GM20431 (cell line): ENCODE measurements around the gene DGUOK.

Experiments
- in situ Hi-C: fragments of 300-500 bp; cut with MseI, MboI; formaldehyde crosslinking; loops from one replicate; pipeline ENCODE4 v1.15.0; 2020; ENCODE audit warnings: low sequenced_read_pairs; ENCODE audit not compliant: unreplicated experiment

DGUOK gene

DNA sequence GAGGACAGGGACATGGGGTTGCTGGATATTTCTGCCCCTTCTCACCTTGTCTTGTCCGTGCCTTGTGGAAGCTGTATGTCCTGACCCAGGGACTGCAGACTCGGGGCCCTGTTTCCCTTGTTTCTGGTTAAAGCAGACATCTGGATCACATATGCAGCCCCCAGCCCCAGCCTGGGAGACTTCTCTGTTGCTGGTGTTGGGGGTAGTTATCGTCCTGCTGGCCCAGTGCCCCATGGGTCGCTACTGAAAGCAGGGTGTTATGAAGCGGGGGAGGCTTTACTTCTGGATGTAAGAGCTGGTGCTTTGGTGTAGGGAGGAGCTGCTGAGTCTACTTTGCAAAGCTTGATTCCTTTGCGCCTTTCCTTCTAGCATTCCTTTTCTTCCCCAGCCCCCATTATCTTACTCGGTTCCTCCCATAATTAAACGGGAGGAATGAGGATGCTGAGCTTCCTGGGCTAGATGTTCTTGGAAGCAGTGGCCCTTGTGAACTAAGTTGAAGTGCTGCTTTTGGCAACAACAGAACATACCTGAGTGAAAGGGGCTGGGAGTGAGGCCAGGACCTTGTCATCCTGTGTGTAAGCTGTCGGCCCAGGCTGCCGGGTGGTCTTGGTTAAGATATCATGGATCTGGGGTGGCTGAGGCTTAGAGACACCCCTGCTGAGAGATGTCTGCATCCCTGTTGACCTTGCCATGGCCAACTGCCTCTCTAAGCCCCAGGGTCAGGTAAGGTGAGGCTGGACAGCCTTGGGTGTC is 61.4 kb downstream of the DGUOK start:
- in situ Hi-C loops: no loop called here

GRCh38 chr2:73989972-73990371 is 63.3 kb downstream of the DGUOK start:
- in situ Hi-C loops: no loop called here

DNA sequence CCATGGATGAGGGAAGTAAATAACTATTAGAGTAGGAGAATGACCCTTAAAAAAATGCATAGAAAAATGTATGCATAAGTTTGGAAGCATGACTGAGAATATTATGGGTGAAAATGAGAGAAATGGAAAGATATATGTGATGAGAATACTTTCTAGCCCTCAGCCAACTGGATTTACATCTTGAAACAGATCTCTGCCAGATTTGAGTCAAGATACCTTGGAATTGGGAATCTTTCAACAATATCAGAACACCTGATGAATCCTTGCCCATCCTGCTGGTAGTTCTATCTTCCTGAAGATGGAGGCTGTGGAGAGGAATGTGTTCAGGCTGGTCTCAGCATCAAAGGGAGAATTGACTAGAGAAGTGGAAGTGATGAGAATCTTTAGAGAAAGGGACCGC is 63.9 kb downstream of the DGUOK start:
- in situ Hi-C loops: no loop called here

DNA sequence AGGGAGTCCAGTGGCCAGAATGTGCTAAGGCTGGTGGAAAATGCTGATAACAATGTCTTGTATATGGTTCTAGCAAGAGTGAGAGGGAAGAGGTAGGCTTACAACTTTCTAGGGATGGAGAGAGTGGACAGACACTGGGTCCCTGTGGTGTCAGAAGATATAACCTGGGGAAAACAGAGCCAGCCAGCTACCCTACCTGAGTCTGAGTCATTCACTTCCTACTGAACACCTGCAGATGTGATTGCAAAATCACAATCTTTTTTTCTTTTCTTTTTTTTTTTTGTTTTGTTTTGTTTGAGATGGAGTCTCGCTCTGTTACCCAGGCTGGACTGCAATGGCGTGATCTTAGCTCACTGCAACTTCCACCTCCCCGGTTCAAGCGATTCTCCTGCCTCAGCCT is 65.4 kb downstream of the DGUOK start:
- in situ Hi-C loops: no loop called here

- in situ Hi-C loops: no loop called here
These were observed 66.7 kb downstream of the DGUOK start for GRCh38 chr2:73993376-73993775.

DNA sequence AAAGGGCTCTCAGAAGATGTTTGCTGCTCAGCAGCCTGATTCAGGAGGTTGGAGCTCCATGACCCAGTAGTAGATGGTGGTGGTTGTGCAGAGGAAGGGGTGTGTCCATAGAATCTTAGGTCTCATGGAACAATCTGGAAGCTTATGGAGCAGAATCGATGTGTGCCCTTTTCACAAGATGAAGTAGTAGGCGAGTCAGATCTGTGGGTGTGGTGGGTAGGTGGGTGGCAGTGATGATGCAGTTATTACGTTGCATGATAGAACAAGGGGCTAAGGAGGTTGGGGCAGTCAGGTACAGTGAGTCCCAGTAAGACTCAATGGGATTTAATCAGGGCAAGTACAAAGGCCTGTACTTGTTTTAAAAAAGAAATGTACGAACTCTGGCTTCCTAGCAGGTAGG is 67.1 kb downstream of the DGUOK start:
- in situ Hi-C loops: no loop called here

DNA sequence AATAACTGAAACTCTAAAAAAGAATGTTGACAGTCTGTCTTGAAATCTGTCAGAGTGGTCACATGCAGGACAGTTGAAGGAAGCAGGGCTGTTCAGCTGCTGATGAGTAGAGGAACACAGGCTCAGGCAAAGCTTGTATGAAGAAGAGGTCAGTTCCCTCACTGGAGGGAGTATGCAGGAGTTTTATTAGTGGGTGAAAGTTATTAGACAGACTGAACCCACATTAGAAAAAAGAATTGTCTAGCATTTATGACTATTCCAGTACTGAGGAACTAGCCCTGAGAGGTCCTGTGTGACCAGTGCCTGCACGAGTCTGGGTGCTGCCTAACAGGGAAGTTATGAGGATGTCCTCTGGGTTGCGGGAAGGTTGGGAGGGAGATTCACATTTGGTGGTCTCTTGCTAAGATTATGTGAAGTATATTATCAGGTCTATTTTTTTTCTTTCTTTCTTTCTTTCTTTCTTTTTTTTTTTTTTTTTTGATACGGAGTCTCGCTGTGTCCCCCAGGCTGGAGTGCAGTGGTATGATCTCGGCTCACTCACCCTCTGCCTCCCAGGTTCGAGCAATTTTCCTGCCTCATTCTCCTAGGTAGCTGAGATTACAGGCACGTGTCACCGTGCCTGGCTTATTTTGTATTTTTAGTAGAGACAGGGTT is 67.6 kb downstream of the DGUOK start:
- in situ Hi-C loops: no loop called here

DNA sequence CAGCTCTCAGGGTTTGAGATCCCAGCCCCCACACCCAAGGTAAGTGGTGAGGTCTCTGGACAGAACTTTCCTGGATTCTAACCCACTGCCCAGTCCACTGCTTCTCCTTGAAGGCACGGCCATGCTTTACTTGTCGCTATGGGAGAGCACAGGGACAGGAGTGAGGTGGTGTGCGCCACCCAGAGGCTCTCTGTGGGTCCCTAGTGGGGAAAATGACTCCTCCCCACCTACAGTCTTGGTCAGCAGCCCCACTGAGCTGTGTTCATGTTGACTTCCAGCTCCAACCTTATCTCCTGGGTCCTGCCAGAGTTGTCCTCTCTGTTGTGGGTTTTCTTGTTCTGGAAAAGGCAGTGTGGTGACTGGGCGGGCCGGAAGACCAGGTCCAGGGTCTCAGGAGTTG is 69.1 kb downstream of the DGUOK start:
- in situ Hi-C loops: no loop called here

DNA sequence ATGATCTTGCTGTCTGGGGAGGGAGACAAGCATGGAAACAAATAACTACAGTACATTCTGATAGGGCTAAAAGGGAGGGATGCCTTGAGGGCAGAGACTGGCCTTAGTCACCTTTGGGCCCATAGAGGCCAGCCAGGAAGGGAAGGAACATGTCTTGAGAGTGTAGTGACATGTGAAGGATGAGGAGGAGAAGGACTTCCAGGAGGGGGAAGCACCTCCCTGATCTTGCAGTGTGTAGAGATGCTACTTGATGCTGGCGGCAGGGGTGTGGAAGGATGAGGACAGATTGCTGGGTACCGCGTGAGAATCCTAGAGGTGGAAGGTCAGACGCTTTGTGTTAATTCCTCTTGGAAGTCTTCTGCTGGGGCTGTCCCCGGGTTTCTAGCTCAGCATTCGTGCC is 71.1 kb downstream of the DGUOK start:
- in situ Hi-C loops: no loop called here

- in situ Hi-C loops: no loop called here
These were observed 71.8 kb downstream of the DGUOK start for GRCh38 chr2:73998451-73998850.

DNA sequence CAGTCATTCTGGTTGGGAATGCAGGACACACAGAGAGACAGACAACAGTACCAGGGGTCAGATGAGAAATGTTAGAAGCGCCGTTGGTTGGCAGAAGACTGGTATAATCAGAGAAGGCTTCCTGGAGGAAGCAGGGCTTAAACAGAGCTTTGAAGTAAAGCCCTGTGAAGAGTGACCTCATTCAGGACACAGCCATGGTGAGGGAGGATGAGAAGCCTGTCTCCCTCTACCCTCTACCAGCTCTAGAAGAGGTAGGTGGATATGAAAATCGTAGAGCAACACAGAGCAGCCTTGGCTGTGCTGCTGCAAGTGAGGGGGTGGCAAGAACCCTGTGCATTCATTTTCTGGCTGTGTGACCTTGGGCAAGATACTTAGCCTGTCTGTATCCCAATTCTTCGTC is 72.3 kb downstream of the DGUOK start:
- in situ Hi-C loops: no loop called here

DNA sequence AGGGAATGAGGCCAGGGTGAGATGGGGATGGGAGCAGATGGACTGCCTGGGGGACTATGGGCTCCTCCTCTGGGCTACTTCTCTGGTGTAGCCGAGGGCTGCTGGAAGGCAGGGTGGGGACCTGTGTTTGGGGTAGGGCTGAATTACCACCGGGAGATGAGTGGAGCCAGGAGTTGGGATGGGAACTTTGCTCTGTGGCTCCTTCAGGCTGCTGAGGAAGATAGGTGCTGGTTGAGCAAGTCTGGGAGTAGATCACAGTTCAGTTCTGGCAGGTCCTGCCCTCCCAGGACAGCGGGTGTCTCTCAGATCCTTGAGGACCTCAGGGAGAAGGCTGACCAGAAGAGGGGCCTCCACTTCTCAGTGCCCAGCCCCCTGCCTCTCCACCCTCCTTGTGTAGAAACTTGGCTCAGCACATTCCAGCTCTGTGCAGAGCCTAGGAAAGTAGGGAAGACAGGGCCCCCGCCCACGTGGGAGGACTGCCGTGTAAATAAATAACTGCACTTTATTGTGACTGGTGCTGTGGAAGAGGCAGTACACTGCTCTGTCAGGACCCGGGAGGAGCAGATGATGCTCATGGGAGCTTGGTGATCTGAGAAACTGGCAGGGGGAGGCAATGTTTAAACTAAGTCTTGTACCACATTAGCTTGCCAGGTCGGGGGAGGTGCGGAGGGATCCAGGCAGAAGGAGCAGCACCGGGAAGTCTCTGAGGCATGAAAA is 73.4 kb downstream of the DGUOK start:
- in situ Hi-C loops: no loop called here

- in situ Hi-C loops: no loop called here
These were observed 74.0 kb downstream of the DGUOK start for GRCh38 chr2:74000666-74001065.

DNA sequence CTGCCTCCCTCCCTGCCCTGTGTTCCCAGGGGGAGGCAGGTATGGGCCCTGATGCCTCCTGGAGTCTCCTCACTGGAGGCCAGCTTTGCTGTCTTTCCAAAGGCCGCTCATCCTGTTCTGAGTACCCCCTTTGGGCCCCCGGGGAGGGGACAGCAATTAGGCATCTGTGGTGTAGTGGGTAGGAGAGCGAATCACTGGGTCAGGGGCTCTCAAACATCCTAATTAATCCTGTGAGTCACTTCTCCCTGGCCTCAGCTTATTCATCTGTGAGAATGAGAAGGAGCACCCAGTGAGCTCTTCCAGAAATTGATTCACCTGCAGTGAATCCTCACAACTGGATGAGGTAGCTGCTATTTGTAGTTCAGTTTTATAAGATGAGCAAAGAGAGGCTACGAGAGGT is 74.4 kb downstream of the DGUOK start:
- in situ Hi-C loops: no loop called here

- in situ Hi-C loops: no loop called here
These were observed 75.3 kb downstream of the DGUOK start for GRCh38 chr2:74001781-74002504.

GRCh38 chr2:74002505-74003421 is 76.1 kb downstream of the DGUOK start:
- in situ Hi-C loops: no loop called here

- in situ Hi-C loops: no loop called here
These were observed 77.0 kb downstream of the DGUOK start for GRCh38 chr2:74003494-74004211.

DNA sequence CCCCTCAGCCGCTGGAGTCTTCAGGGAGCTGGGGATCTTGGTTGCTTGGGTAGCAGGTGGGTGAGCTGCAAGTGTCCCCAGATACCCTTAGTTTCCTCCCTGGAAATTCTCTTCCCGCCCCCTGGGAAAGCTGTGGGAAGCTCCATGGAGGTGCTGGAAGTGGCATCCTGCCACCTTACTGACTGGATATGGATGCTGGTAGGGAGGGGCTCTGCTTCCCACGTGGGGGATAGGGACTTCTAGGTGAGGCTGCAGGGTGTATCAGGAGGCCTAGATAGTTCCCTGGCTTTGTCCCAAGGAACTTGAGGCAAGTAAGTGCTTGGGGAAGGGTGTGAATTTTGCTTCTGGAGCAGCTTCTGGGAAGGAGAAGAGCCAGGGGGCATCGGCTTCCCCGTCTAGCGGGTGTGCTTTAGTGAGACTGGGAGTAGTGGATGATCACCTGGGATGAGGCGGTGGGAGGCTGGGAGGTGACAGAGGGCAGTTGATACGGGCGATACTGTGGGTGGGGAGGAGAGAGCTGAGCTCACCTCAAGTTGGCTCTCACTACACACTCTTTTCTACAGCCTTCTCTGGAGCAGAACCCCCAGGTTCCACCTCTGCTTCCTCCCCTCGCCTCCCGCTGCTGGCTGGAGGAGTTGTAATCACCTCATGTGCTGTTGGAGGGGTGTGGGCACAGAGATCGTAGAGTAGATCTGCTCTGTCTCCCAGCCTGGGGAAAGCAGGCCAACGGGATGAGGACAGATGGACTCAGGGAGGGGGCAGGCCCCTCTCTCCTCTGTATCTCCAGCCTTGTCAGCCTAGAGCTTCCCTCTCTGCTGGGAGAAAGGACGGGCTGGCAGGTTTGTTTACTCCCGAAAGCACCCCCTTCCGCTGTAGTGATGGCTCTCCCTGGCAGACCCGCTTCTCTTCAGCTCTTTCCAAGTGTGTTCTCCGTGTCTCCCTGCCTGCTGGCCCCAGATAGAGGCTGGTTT is 77.8 kb downstream of the DGUOK start:
- in situ Hi-C loops: no loop called here
